Stimulated activated CD8-positive, alpha-beta memory T cell treated with anti-CD3 and anti-CD28 coated beads, Interleukin-4, amount 100 ng/mL, for 48 hours (primary cell): Measurements from ENCODE around the gene STAT3.
"Not testable (repeated sequence)": the region's sequence is repeated elsewhere in the genome, so short reads cannot be mapped to it uniquely, and the experiment has no call there.

ENCODE experiments used
- DNase-seq: peaks from one replicate; pipeline ENCODE4 v3.0.0-alpha.2; 2020

Gene STAT3

DNA sequence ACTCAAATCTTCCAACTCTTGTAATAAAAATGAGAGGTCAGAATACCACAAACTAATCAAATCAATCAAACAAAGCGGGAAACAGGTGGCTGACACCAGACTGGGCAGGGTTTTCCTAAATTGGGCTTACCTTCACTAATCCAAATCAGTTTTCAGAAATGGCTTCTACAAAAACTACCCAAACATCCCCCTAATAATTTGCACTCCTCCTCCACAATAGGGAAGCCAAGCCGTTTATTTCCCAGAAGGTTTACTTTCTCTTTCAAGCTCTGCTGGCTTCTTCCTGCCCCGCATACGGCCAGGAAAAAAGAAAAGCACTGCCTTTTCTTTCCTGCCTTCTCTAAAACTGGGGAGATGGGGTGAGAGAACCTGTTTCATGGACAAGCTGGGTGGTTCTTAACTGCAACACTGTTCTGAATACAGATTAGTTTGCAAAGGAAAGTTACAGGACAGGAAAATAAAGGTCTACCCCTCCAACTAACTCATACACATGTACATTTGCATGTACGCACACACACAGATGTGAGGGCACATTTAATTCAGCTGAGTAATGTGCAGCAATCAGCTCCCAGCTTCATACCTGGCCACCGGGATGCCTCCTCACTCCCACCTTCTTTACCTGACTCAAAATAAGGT is 9.2 kb downstream of the STAT3 start:
- no peak for DNase-seq

DNA sequence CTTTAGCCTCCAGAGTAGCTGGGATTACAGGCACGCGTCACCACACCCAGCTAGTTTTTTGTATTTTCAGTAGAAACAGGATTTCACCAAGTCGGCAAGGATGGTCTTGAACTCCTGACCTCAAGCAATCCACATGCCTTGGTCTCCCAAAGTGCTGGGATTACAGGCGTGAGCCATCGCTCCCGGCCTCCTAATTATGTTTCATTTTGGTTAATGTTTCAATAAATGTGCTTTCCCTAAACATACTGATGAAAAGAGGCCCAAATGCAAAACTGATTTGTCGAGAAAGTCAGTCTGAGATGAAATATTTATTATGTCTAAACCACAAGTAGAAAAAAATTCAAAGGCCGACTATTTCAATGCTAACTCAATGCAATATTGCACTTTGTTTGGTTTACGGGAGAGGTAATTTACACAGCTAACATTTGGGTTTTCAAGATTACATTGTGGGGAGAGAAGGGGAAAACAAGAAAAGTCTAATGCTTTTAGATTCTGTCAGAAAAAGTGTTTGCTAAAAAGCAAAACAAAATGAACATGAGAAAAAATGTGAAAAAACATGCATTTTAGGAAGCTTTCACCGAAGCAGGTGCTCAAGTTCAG is 9.8 kb downstream of the STAT3 start:
- no peak for DNase-seq

GRCh38 chr17:42373896-42374295 is 14.3 kb downstream of the STAT3 start:
- no peak for DNase-seq

DNA sequence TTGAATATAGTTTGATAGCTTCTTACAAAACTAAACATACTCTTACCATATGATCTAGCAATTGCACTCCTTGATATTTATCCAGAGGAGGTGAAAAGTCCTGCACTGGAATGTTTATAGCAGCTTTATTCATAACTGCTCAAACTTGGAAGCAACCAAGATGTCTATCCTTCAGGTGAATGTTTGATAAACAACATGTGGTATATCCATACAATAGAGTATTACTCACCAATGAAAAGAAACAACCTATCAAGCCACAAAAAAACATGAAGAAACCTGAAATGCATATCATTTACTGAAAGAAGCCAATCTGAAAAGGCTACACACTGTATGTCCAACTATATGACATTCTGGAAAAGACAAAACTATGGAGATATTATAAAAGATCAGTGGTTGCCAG is 16.1 kb downstream of the STAT3 start:
- no peak for DNase-seq

- DNase-seq = not testable (repeated sequence)
Measured at GRCh38 chr17:42368797-42369561, 19.3 kb downstream of the STAT3 start.

- DNase-seq = not testable (repeated sequence)
Measured at GRCh38 chr17:42368310-42368709, 19.9 kb downstream of the STAT3 start.

DNA sequence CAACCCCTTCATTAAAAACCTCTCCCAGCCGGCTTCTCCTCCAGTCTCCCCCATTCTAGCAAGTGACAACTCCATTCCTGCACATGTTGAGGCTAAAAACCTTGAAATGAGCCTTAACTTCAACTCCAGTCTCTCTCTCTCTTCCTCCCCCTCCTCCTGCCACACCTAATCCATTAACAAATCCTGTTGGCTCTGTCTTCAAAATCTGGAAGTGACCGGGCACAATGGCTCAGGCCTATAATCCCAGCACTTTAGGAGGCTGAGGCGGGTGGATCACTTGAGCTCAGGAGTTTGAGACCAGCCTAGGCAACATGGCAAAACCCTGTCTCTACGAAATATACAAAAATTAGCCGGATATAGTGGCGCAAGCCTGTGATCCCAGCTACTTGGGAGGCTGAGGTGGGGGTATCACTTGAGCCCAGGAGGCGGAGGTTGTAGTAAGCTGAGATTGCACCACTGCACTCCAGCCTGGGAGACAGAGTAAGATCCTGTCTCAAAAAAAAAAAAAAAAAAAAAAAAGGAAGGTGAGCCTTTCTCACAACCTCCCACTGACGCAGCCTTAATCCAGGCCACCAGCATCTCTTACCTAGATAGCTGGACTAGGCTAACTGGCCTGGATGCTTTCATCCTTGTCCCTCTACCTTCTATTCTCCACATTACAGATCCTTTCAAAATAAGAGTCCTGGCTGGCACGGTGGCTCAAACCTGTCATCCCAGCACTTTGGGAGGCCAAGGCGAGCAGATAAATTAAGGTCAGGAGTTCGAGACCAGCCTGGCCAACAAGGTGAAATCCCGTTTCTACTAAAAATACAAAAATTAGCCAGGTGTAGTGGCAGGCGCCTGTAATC is 21.8 kb downstream of the STAT3 start:
- not testable (repeated sequence) for DNase-seq

DNA sequence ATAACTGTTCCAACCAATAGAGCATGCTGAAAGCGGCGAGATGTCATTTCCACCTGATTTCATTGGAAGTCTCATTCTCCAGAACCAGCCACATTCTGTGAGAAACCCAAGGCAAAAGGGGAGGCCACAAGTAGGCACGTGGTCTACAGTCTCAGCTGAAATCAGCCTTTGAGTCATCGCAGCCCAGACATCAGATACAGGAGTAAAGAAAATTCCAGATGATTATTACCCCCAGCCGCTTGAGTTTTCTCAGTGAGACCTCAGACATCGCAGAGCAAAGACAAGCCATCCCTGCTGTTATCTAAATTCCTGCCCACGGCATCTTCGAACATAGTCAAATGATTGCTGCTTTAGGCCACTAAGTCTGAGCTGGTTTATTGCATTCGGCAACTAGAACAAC is 23.1 kb downstream of the STAT3 start:
- DNase-seq = peak; percentile 65

GRCh38 chr17:42363767-42364585 is 24.3 kb downstream of the STAT3 start:
- no peak for DNase-seq

GRCh38 chr17:42363231-42363630 is 25.0 kb downstream of the STAT3 start:
- no peak for DNase-seq

DNA sequence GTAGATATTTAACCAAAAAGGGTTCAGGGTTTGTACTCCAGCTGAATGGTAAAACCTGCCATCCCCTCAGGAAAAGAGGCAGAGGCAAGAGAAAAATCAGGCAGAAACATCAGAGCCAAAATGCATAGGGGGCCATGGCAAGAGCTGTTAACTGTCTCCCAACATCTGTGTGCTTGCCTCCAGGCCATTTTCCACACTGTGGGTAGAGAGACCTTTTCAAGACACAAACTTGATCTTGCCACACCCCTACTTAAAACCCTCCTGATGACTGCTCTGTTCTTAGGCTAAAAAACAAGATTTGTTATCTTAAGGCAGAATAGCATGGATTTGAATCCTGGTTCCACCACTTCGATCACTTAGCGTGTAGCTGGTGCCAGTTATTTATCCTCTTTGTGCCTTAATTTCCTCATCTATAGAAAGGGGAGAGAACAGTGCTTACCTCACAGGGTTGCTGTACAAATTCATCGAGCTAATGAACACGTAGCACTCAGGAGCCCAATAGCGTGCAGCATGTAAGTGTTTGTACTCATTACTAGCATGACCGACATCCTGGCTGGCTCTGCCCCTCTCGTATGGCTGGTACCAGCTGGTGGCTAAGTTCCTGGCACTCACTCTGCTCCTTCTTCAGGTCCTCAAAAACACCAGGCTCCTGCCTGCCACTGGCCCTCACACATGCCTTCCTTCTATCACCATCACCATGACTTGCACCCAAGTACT is 25.8 kb downstream of the STAT3 start:
- DNase-seq = no peak

- peak; percentile 62 for DNase-seq
Measured at GRCh38 chr17:42361781-42362186, 26.5 kb downstream of the STAT3 start.

GRCh38 chr17:42360388-42360787 is 27.9 kb downstream of the STAT3 start:
- DNase-seq = not testable (repeated sequence)

- DNase-seq = no peak
Measured at GRCh38 chr17:42359133-42359532, 29.1 kb downstream of the STAT3 start.

- DNase-seq = no peak
Measured at GRCh38 chr17:42358434-42358833, 29.8 kb downstream of the STAT3 start.

DNA sequence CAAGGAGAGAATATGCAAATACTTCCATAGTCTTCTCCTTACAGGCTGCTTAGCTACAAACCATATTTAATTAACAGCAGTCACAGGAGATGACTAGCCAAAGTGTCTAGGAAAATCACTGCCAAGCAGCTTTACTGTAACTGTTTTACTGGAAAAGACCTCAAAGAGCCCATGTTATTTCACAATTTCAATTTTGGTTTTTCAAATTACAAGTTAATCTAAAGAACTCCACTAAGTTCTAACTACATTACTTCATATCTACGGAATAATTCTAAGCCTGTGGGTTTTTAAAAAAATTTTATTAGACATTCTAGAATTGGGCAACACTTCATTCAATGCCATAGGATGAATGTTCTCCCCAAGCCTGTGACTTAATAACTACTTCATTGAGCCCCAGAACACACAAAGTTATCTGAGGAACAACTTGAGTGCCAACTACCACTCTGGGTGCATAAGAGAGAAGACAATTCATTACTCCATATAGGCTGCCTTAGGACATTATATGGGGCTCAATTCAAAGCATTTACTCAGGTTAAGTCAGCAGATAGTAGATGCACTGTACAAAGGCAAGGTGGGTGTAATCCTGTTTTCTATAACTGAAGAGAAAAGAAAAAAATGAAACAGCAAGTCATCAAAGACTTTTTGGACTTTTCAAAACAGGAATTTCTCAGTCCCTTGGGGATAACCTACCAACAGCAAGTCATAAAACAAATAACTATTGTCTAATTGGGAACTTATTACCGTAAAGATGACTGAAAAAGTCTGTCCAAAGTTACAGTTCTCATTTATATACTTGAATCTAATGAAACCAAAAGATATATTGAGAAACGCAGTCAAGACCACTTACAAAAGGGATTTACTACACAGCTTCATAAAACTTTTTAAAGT is 33.0 kb downstream of the STAT3 start:
- no peak for DNase-seq

DNA sequence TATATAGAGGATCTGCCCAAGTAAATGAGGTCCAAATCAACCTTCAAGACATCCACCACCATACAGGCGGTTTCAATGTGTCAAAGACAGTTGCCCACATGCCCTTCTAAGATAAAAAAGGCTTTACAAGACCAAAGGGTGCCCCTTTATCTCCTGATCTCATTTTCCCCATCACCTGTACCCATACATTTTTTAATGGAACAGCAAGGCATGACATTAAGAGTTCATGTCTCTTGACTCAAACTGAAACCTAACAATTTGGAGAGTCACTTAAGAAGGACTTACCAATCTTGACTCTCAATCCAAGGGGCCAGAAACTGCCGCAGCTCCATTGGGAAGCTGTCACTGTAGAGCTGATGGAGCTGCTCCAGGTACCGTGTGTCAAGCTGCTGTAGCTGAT is 40.1 kb downstream of the STAT3 start:
- peak; percentile 18 for DNase-seq

GRCh38 chr17:42347606-42348005 is 40.6 kb downstream of the STAT3 start:
- DNase-seq = peak; percentile 6

DNA sequence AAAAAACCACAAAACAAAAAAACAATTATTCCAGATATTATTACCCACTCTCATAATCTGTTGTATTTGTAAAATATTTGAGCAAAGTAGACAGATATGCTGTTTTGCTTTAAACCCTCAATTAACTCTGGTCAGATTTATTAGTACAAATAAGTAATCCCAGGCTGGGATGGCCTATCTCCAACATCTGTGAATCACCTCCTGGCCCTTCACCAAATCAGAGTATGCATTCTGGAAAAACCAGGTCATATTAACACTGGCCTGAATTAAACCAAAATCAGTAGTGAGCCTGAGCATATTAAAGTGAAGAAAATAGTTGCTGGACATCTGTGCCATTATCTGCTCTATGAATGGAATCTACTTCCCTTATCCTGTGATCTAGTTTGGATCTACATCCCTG is 41.0 kb downstream of the STAT3 start:
- peak; percentile 11 for DNase-seq

GRCh38 chr17:42346481-42346880 is 41.8 kb downstream of the STAT3 start:
- DNase-seq = no peak
